Measurements from ENCODE around the gene ADRB2. TPM values are rescaled to one million over a fixed set of nuclear protein-coding genes. Genes with fewer than 3 reads are reported as not detected.

The ADRB2 gene
- total and polyA plus RNA-seq, 8 donors, result 0.37 to 20.4 (median 4.2) TPM; not detected in 1

- H3K4me1 ChIP-seq, result peaks cover 0 to 10% (median 2%) of the 10 kb centered on the region in 4 donors
- WGBS, 5 donors, result 86 to 100% (median 90%) methylated on average over 3 of the region's 3 CpGs
- H3K27me3 ChIP-seq, result no peaks in the 10 kb centered on the region
- H3K4me3 ChIP-seq, result no peak overlapping the region
- no peak overlapping the region for H3K27ac ChIP-seq
- intact Hi-C loops (cut with DNase I; ENCODE audit: low total_unique reads), result no loop called here
- TF ChIP-seq EP300 (IDR thresholded peaks at IDR 0.05), result no peak
- TF ChIP-seq POLR2AphosphoS5 (IDR thresholded peaks at IDR 0.05), result no peak
- TF ChIP-seq POLR2A (IDR thresholded peaks at IDR 0.05), result no peak
- no peak for TF ChIP-seq CTCF (IDR thresholded peaks at IDR 0.05)
- H3K36me3 ChIP-seq, result no peaks in the 10 kb centered on the region
- no peaks in the 10 kb centered on the region for H3K9me3 ChIP-seq
- no peak for DNase-seq
Measured at GRCh38 chr5:148861696-148862095, 35.3 kb downstream of the ADRB2 start.

- no peak for DNase-seq
- Histone ChIP-seq H3K4me3 (no peak overlapping the region), H3K9me3 (no peaks in the 10 kb centered on the region), H3K27ac (no peak overlapping the region), H3K27me3 (no peaks in the 10 kb centered on the region), H3K36me3 (no peaks in the 10 kb centered on the region), H3K4me1 (peaks cover 0 to 10% (median 2%) of the 10 kb centered on the region in 4 donors)
- no peak for TF ChIP-seq POLR2A (IDR thresholded peaks at IDR 0.05)
- TF ChIP-seq POLR2AphosphoS5 (IDR thresholded peaks at IDR 0.05), result no peak
- no peak for TF ChIP-seq CTCF (IDR thresholded peaks at IDR 0.05)
- TF ChIP-seq EP300 (IDR thresholded peaks at IDR 0.05), result no peak
- intact Hi-C loops (cut with DNase I; ENCODE audit: low total_unique reads), result no loop called here
- 55 to 69% (median 66%) methylated on average over 5 of the region's 5 CpGs for WGBS, 5 donors
Measured at GRCh38 chr5:148864113-148864841, 37.9 kb downstream of the ADRB2 start.

- no peak for DNase-seq
- Histone ChIP-seq H3K27ac (no peak overlapping the region), H3K4me3 (no peak overlapping the region), H3K4me1 (peaks cover 0 to 10% (median 2%) of the 10 kb centered on the region in 4 donors), H3K36me3 (no peaks in the 10 kb centered on the region), H3K9me3 (no peaks in the 10 kb centered on the region), H3K27me3 (no peaks in the 10 kb centered on the region)
- TF ChIP-seq POLR2A (IDR thresholded peaks at IDR 0.05) (no peak), POLR2AphosphoS5 (IDR thresholded peaks at IDR 0.05) (no peak), EP300 (IDR thresholded peaks at IDR 0.05) (no peak)
- 64 to 96% (median 83%) methylated on average over 2 of the region's 2 CpGs for WGBS, 5 donors
- intact Hi-C loops (cut with DNase I; ENCODE audit: low total_unique reads), result no loop called here
Measured at GRCh38 chr5:148866024-148866423, 39.6 kb downstream of the ADRB2 start.

- 84 to 92% (median 89%) methylated on average over 5 of the region's 5 CpGs for WGBS, 5 donors
Measured at GRCh38 chr5:148873120-148873519, 46.7 kb downstream of the ADRB2 start.

More at GRCh38 chr5:148873120-148873519, 46.7 kb downstream of the ADRB2 start:
- intact Hi-C loops (cut with DNase I; ENCODE audit: low total_unique reads), result no loop called here
- TF ChIP-seq EP300 (IDR thresholded peaks at IDR 0.05), result no peak
- TF ChIP-seq CTCF (IDR thresholded peaks at IDR 0.05), result no peak
- TF ChIP-seq POLR2A (IDR thresholded peaks at IDR 0.05), result no peak
- TF ChIP-seq POLR2AphosphoS5 (IDR thresholded peaks at IDR 0.05), result no peak
- Histone ChIP-seq H3K9me3 (no peaks in the 10 kb centered on the region), H3K4me3 (no peak overlapping the region), H3K4me1 (peaks cover 0 to 12% (median 6%) of the 10 kb centered on the region in 4 donors), H3K27me3 (no peaks in the 10 kb centered on the region), H3K27ac (no peak overlapping the region), H3K36me3 (no peaks in the 10 kb centered on the region)
- DNase-seq, result no peak

All from stomach (tissue), 9 donors.